Measurements from ENCODE around the gene MCCC2. TPM values are rescaled to one million over a fixed set of nuclear protein-coding genes. Genes with fewer than 3 reads are reported as not detected.

MCCC2 gene
- total RNA-seq, 6 experiments from 2014 or later, result 11.7 to 22.4 (median 14.0) TPM

DNA sequence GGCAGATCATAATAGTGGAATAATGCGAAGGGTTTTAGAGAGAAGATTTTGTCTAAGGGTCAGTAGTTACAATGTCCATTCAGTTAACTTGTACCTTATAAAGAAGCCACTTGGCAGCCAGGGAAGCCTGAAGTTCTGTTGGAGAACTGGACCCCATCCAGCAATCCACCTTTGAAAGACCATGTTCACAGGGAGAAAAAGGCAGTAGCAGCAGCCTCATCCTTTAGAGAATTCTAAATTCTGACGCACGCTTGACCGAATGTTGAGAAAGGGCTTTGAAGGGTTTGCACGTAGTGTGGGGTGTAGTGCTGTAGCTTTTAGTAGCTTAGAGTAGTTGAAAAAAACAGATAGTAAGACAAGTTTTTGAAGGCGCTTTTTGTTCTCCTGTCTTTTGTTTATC, 42.8 kb downstream of the MCCC2 start:
- no peaks in the 10 kb centered on the region for H3K4me1 Mint-ChIP-seq (ENCODE audit: low read depth)
- TF ChIP-seq, protein P1, sequence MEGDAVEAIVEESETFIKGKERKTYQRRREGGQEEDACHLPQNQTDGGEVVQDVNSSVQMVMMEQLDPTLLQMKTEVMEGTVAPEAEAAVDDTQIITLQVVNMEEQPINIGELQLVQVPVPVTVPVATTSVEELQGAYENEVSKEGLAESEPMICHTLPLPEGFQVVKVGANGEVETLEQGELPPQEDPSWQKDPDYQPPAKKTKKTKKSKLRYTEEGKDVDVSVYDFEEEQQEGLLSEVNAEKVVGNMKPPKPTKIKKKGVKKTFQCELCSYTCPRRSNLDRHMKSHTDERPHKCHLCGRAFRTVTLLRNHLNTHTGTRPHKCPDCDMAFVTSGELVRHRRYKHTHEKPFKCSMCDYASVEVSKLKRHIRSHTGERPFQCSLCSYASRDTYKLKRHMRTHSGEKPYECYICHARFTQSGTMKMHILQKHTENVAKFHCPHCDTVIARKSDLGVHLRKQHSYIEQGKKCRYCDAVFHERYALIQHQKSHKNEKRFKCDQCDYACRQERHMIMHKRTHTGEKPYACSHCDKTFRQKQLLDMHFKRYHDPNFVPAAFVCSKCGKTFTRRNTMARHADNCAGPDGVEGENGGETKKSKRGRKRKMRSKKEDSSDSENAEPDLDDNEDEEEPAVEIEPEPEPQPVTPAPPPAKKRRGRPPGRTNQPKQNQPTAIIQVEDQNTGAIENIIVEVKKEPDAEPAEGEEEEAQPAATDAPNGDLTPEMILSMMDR (IDR thresholded peaks at IDR 0.05), result no peak
- H3K27ac Mint-ChIP-seq, result no peak overlapping the region
- peaks cover under 1% of the 10 kb centered on the region; the same call in 1 of the 2 replicates for H3K36me3 Mint-ChIP-seq (ENCODE audit: low read depth)
- no peaks in the 10 kb centered on the region for H3K27me3 Mint-ChIP-seq (ENCODE audit: insufficient read depth)
- H3K9me3 Mint-ChIP-seq, result no peaks in the 10 kb centered on the region
- H3K4me3 Mint-ChIP-seq, result no peak overlapping the region
- no peak for DNase-seq

DNA sequence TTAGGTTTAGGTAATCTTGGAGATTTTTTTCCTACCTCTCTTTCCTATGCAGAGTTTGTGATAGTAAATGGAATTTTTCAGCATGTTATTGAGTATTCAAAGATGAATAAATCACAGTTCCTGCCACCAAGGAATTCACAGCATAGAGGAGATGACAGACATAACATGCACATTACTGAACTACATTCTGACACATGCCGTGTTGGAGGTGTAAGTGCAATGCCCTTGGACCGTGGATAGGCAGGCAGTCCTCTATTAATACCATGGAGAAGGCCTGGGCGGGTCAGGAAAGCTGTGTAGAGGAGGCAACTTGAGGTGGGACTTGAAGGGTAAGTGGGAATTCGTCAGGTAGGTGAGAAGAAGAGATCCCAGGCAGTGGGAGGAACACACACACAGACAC, 43.9 kb downstream of the MCCC2 start:
- no peak overlapping the region for H3K27ac Mint-ChIP-seq
- H3K4me1 Mint-ChIP-seq (ENCODE audit: low read depth), result no peaks in the 10 kb centered on the region
- H3K9me3 Mint-ChIP-seq, result no peaks in the 10 kb centered on the region
- H3K27me3 Mint-ChIP-seq (ENCODE audit: insufficient read depth), result no peaks in the 10 kb centered on the region
- no peak for DNase-seq
- H3K4me3 Mint-ChIP-seq, result no peak overlapping the region
- TF ChIP-seq, protein P1 (IDR thresholded peaks at IDR 0.05), result no peak
- H3K36me3 Mint-ChIP-seq (ENCODE audit: low read depth), result peaks cover 6% of the 10 kb centered on the region; the same call in 1 of the 2 replicates

DNA sequence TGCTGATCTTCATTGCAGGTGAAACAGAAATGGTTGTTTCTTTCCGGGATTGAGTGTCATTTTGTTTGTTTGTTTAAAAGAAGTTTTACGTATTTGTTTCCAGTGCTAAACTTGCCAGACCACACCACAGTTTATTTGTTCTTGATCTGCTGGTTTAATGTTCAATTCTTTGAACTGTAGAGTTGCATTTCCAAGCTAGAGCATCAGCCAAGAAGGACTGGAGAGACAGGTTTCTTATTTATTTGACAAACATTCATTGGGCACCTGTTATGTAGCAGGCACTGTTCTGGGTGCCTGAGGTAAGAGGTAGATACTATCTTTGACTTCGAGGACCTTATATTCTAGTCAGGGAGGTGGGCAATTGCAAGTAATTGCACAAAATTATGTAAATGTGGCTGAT, 45.0 kb downstream of the MCCC2 start:
- TF ChIP-seq, protein P1 (IDR thresholded peaks at IDR 0.05), result no peak
- Mint-ChIP-seq H3K36me3 (ENCODE audit: low read depth) (peaks cover 6% of the 10 kb centered on the region; the same call in 1 of the 2 replicates), H3K9me3 (no peaks in the 10 kb centered on the region), H3K4me1 (ENCODE audit: low read depth) (no peaks in the 10 kb centered on the region), H3K4me3 (no peak overlapping the region), H3K27me3 (ENCODE audit: insufficient read depth) (no peaks in the 10 kb centered on the region), H3K27ac (no peak overlapping the region)
- no peak for DNase-seq

DNA sequence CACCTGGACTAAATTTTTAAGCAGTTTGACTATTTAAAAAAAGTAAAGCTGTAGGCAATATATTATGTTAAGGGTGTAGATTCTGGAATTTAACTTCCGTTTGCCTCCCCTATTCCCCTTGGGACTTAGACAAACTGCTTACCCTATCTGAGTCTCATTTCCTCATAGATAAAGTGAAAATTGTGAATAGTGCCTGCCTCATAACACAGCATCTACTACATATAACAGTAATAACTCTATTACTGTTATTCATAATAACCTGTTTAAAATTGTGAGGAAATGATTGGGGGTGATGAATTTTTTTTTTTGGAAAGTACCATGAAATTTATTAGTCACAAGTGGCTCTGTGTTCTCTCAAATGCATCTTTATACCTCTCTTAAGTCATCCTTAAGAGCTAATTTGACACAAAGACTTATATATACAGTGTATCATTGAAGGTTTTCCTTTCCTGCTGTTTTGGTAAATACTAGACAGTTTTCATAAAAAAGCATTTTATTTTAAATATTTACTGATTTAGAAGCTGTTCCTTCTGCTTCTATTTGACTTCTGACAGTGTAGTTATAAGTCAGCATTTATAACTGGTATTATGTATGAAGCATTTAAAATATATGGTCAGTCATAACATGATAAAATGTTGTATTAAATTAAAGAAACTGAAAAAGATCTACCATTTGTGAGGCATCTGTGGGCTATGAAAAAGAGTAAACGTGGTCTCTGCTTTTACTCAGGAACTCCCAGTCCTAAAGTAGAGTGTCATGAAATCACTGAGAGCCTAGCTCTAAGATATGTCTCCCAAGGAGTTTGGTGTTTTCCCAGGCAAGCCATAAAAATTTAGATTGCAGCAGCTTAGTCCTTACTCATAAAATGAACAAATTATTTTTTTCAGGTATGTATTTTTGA, 46.4 kb downstream of the MCCC2 start:
- Mint-ChIP-seq H3K36me3 (ENCODE audit: low read depth) (peaks cover 12% of the 10 kb centered on the region; the same call in 1 of the 2 replicates), H3K4me1 (ENCODE audit: low read depth) (no peaks in the 10 kb centered on the region)

DNA sequence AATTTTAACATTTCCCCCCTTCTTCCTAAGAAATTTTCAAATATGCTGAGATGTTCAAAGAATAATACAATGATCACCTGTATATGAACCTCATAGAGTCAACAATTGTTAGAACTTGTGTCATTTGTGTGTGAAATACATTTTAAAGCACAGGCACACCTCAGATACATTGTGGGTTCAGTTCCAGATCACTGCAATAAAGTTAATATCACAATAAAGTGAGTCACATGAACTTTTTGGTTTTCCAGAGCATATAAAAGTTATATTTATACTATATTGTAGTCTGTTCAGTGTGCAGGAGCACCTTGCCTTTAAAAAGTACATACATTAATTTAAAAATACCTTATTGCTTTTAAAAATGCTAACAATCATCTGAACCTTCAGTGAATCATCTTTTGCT, 50.0 kb downstream of the MCCC2 start:
- H3K36me3 Mint-ChIP-seq (ENCODE audit: low read depth), result peaks cover 12% of the 10 kb centered on the region; the same call in 1 of the 2 replicates
- no peaks in the 10 kb centered on the region for H3K27me3 Mint-ChIP-seq (ENCODE audit: insufficient read depth)
- H3K4me3 Mint-ChIP-seq, result no peak overlapping the region
- DNase-seq, result no peak
- H3K4me1 Mint-ChIP-seq (ENCODE audit: low read depth), result no peaks in the 10 kb centered on the region
- TF ChIP-seq, protein P1 (IDR thresholded peaks at IDR 0.05), result no peak
- H3K9me3 Mint-ChIP-seq, result no peaks in the 10 kb centered on the region
- H3K27ac Mint-ChIP-seq, result no peak overlapping the region

More for the DNA sequence above, 46.4 kb downstream of the MCCC2 start:
- DNase-seq, result no peak
- Mint-ChIP-seq H3K27me3 (ENCODE audit: insufficient read depth) (no peaks in the 10 kb centered on the region), H3K9me3 (no peaks in the 10 kb centered on the region), H3K27ac (no peak overlapping the region), H3K4me3 (no peak overlapping the region)
- TF ChIP-seq, protein P1 (IDR thresholded peaks at IDR 0.05), result no peak
